ENCODE data around the gene GPR155. TPM values are rescaled to one million over a fixed set of nuclear protein-coding genes. Genes with fewer than 3 reads are reported as not detected.
"Not testable (repeated sequence)": the region's sequence is repeated elsewhere in the genome, so short reads cannot be mapped to it uniquely, and the experiment has no call there.

The GPR155 gene
- total RNA-seq, 2 experiments from 2014 or later: 10.5 to 11.3 TPM

- CTCF ChIA-PET: no interaction called here
Measured at GRCh38 chr2:174403628-174404027, 83.2 kb downstream of the GPR155 start.

GRCh38 chr2:174400853-174401252 is 86.0 kb downstream of the GPR155 start:
- Mint-ChIP-seq H3K4me1 (peaks cover 16% of the 10 kb centered on the region), H3K36me3 (ENCODE audit: low read depth) (peaks cover 16% of the 10 kb centered on the region), H3K9me3 (no peaks in the 10 kb centered on the region), H3K27ac (no peak overlapping the region), H3K4me3 (no peak overlapping the region), H3K27me3 (no peaks in the 10 kb centered on the region)
- ChIA-PET CTCF (no interaction called here), POLR2A (no interaction called here)
- no peak for DNase-seq

More at GRCh38 chr2:174403628-174404027, 83.2 kb downstream of the GPR155 start:
- H3K36me3 Mint-ChIP-seq (ENCODE audit: low read depth): peaks cover 16% of the 10 kb centered on the region
- no peak for DNase-seq
- H3K27me3 Mint-ChIP-seq: no peaks in the 10 kb centered on the region
- H3K4me1 Mint-ChIP-seq: peaks cover 4% of the 10 kb centered on the region
- H3K27ac Mint-ChIP-seq: no peak overlapping the region
- no peaks in the 10 kb centered on the region for H3K9me3 Mint-ChIP-seq
- POLR2A ChIA-PET: no interaction called here
- no peak overlapping the region for H3K4me3 Mint-ChIP-seq

- Mint-ChIP-seq H3K27ac (no peak overlapping the region), H3K36me3 (ENCODE audit: low read depth) (peaks cover 19% of the 10 kb centered on the region)
Measured at GRCh38 chr2:174399171-174399570, 87.7 kb downstream of the GPR155 start.

GRCh38 chr2:174397773-174398172 is 89.1 kb downstream of the GPR155 start:
- Mint-ChIP-seq H3K27ac (no peak overlapping the region), H3K9me3 (no peaks in the 10 kb centered on the region), H3K4me1 (peaks cover 34% of the 10 kb centered on the region), H3K36me3 (ENCODE audit: low read depth) (peaks cover 17% of the 10 kb centered on the region), H3K4me3 (no peak overlapping the region), H3K27me3 (no peaks in the 10 kb centered on the region)
- CTCF ChIA-PET: no interaction called here
- DNase-seq: no peak
- POLR2A ChIA-PET: no interaction called here

More at GRCh38 chr2:174399171-174399570, 87.7 kb downstream of the GPR155 start:
- ChIA-PET CTCF (no interaction called here), POLR2A (no interaction called here)
- no peaks in the 10 kb centered on the region for H3K9me3 Mint-ChIP-seq
- no peak for DNase-seq
- H3K4me1 Mint-ChIP-seq: peaks cover 25% of the 10 kb centered on the region
- H3K27me3 Mint-ChIP-seq: no peaks in the 10 kb centered on the region
- no peak overlapping the region for H3K4me3 Mint-ChIP-seq

GRCh38 chr2:174395969-174396630 is 90.7 kb downstream of the GPR155 start:
- Mint-ChIP-seq H3K4me1 (peaks cover 42% of the 10 kb centered on the region), H3K4me3 (peak overlapping the region; percentile 91), H3K9me3 (no peaks in the 10 kb centered on the region), H3K36me3 (ENCODE audit: low read depth) (peaks cover 23% of the 10 kb centered on the region), H3K27me3 (no peaks in the 10 kb centered on the region), H3K27ac (peak overlapping the region; percentile 84)
- no peak for DNase-seq
- ChIA-PET CTCF (interaction anchor here (1.1 to 1.4 kb wide), 4 partner anchors 9 to 207 kb away, joined by 3 to 4 read pairs (median 4); no protein-coding TSS in a partner anchor), POLR2A (interaction anchor here (0.6 to 1.5 kb wide), 8 partner anchors 58 to 432 kb away, joined by 3 to 7 read pairs (median 3); partner anchors contain the start of gene OLA1)

- ChIA-PET POLR2A (interaction anchor here (0.6 to 1.5 kb wide), 10 partner anchors 59 to 431 kb away, joined by 3 to 7 read pairs (median 3); partner anchors contain the start of genes OLA1 and WIPF1), CTCF (interaction anchor here (0.6 to 1.4 kb wide), 5 partner anchors 9 to 208 kb away, joined by 3 to 4 read pairs (median 3); no protein-coding TSS in a partner anchor)
- H3K4me3 Mint-ChIP-seq: peak within 1 kb of the TSS; percentile 91
- peak; percentile 81 for DNase-seq
- H3K36me3 Mint-ChIP-seq (ENCODE audit: low read depth): peaks cover 26% of the 10 kb centered on the region
- peaks cover 42% of the 10 kb centered on the region for H3K4me1 Mint-ChIP-seq
- H3K9me3 Mint-ChIP-seq: no peaks in the 10 kb centered on the region
- no peaks in the 10 kb centered on the region for H3K27me3 Mint-ChIP-seq
- peak within 1 kb of the TSS; percentile 84 for H3K27ac Mint-ChIP-seq
Measured at GRCh38 chr2:174395284-174395968, 91.4 kb downstream of the GPR155 start, which contains the start of gene SCRN3. Gene SCRN3, plus strand, starts transcription at chr2:174395730. Its CDS starts 2,554 bp downstream, at chr2:174398284.

- CTCF ChIA-PET: interaction anchor here (1.6 kb wide), 1 partner anchor 154 kb away, joined by 3 read pairs; no protein-coding TSS in a partner anchor
- Mint-ChIP-seq H3K9me3 (no peaks in the 10 kb centered on the region), H3K27ac (no peak overlapping the region), H3K36me3 (ENCODE audit: low read depth) (peaks cover 40% of the 10 kb centered on the region), H3K27me3 (no peaks in the 10 kb centered on the region), H3K4me3 (no peak overlapping the region), H3K4me1 (peaks cover 37% of the 10 kb centered on the region)
- POLR2A ChIA-PET: interaction anchor here (1.5 kb wide), 1 partner anchor 100 kb away, joined by 3 read pairs; no protein-coding TSS in a partner anchor
- no peak for DNase-seq
Measured at GRCh38 chr2:174392706-174393105, 94.1 kb downstream of the GPR155 start.

GRCh38 chr2:174390303-174390702 is 96.5 kb downstream of the GPR155 start:
- H3K27ac Mint-ChIP-seq, CTCF ChIA-PET, POLR2A ChIA-PET, DNase-seq, H3K9me3 Mint-ChIP-seq, H3K27me3 Mint-ChIP-seq, H3K4me3 Mint-ChIP-seq: not testable (repeated sequence)
- H3K36me3 Mint-ChIP-seq (ENCODE audit: low read depth): peaks cover 54% of the 10 kb centered on the region
- peaks cover 26% of the 10 kb centered on the region for H3K4me1 Mint-ChIP-seq

- H3K36me3 Mint-ChIP-seq (ENCODE audit: low read depth): peaks cover 54% of the 10 kb centered on the region
- H3K4me3 Mint-ChIP-seq: no peak overlapping the region
- H3K27me3 Mint-ChIP-seq: no peaks in the 10 kb centered on the region
- H3K27ac Mint-ChIP-seq: no peak overlapping the region
- H3K4me1 Mint-ChIP-seq: peaks cover 20% of the 10 kb centered on the region
- CTCF ChIA-PET: no interaction called here
- DNase-seq: no peak
- no peaks in the 10 kb centered on the region for H3K9me3 Mint-ChIP-seq
- POLR2A ChIA-PET: no interaction called here
Measured at GRCh38 chr2:174389542-174389941, 97.3 kb downstream of the GPR155 start.

- H3K27me3 Mint-ChIP-seq, CTCF ChIA-PET, H3K27ac Mint-ChIP-seq, H3K9me3 Mint-ChIP-seq, DNase-seq, H3K4me3 Mint-ChIP-seq, POLR2A ChIA-PET: not testable (repeated sequence)
- Mint-ChIP-seq H3K36me3 (ENCODE audit: low read depth) (peaks cover 57% of the 10 kb centered on the region), H3K4me1 (peaks cover 16% of the 10 kb centered on the region)
Measured at GRCh38 chr2:174388706-174389105, 98.1 kb downstream of the GPR155 start.

- no peaks in the 10 kb centered on the region for H3K27me3 Mint-ChIP-seq
- peaks cover 44% of the 10 kb centered on the region for H3K36me3 Mint-ChIP-seq (ENCODE audit: low read depth)
- no peak for DNase-seq
- no peaks in the 10 kb centered on the region for H3K9me3 Mint-ChIP-seq
- POLR2A ChIA-PET: no interaction called here
- H3K4me1 Mint-ChIP-seq: peaks cover 4% of the 10 kb centered on the region
- no peak overlapping the region for H3K4me3 Mint-ChIP-seq
- no peak overlapping the region for H3K27ac Mint-ChIP-seq
- CTCF ChIA-PET: no interaction called here
Measured at GRCh38 chr2:174385201-174385600, 101.6 kb downstream of the GPR155 start.

- Mint-ChIP-seq H3K4me3 (no peak overlapping the region), H3K9me3 (no peaks in the 10 kb centered on the region), H3K27ac (no peak overlapping the region), H3K36me3 (ENCODE audit: low read depth) (peaks cover 38% of the 10 kb centered on the region), H3K4me1 (peaks cover 4% of the 10 kb centered on the region), H3K27me3 (no peaks in the 10 kb centered on the region)
- no peak for DNase-seq
- ChIA-PET CTCF (interaction anchor here (0.6 kb wide), 1 partner anchor 37 kb away, joined by 3 read pairs; no protein-coding TSS in a partner anchor), POLR2A (no interaction called here)
Measured at GRCh38 chr2:174383796-174384195, 103.0 kb downstream of the GPR155 start.
